Loucy (cell line): Measurements from ENCODE around the gene SFPQ.

Experiments used
- H2AFZ ChIP-seq: fragments of 200-600 bp; sonication (generic); 2 replicates; pipeline ENCODE4 v1.6.0; 2016; ENCODE audit warnings: antibody characterized with exemption, mild to moderate bottlenecking, low read length, moderate library complexity
- H3F3A ChIP-seq: fragments of 200-600 bp; 2 replicates; pipeline ENCODE4 v1.6.0; 2016; ENCODE audit warnings: antibody characterized with exemption, low read depth, mild to moderate bottlenecking
- H3K27me3 ChIP-seq: fragments of 200-600 bp; sonication (generic); 2 replicates; pipeline ENCODE4 v1.6.1; 2014; ENCODE audit warnings: low read length, mild to moderate bottlenecking; ENCODE audit not compliant: insufficient read depth, poor library complexity, severe bottlenecking
- H3K36me3 ChIP-seq: fragments of 200-600 bp; sonication (generic); 2 replicates; pipeline ENCODE4 v1.6.1; 2016; ENCODE audit warnings: low read length; ENCODE audit not compliant: insufficient read depth
- H3K4me1 ChIP-seq: fragments of 200-600 bp; sonication (generic); 2 replicates; pipeline ENCODE4 v1.5.1; 2014; ENCODE audit warnings: low read length, mild to moderate bottlenecking; ENCODE audit not compliant: insufficient read depth, poor library complexity, severe bottlenecking
- H3K4me2 ChIP-seq: fragments of 200-600 bp; sonication (generic); 2 replicates; pipeline ENCODE4 v1.6.0; 2014; ENCODE audit warnings: antibody characterized with exemption, low read length, low read depth, mild to moderate bottlenecking; ENCODE audit not compliant: poor library complexity, severe bottlenecking
- H3K4me3 ChIP-seq: fragments of 200-600 bp; sonication (generic); 2 replicates; pipeline ENCODE4 v1.5.1; 2014; ENCODE audit warnings: low read length, mild to moderate bottlenecking, mixed read lengths; ENCODE audit not compliant: poor library complexity, severe bottlenecking
- H3K79me2 ChIP-seq: fragments of 200-600 bp; sonication (generic); 2 replicates; pipeline ENCODE4 v1.6.1; 2014; ENCODE audit warnings: low read length; ENCODE audit not compliant: insufficient read depth
- H3K9ac ChIP-seq: fragments of 200-600 bp; sonication (generic); 2 replicates; pipeline ENCODE4 v1.6.0; 2014; ENCODE audit warnings: mild to moderate bottlenecking, low read depth, low read length, moderate library complexity; ENCODE audit not compliant: poor library complexity, severe bottlenecking
- H3K9me2 ChIP-seq: fragments of 200-600 bp; sonication (generic); replicated peaks from 2 replicates; pipeline ENCODE4 v1.6.1; 2016; ENCODE audit warnings: low read depth, low read length, mixed read lengths
- H3K9me3 ChIP-seq: fragments of 200-600 bp; sonication (generic); 2 replicates; pipeline ENCODE4 v1.6.1; 2014; ENCODE audit warnings: mild to moderate bottlenecking, antibody characterized with exemption, low read length, low read depth; ENCODE audit not compliant: insufficient read depth
- H4K20me1 ChIP-seq: fragments of 200-600 bp; sonication (generic); 2 replicates; pipeline ENCODE4 v1.6.0; 2014; ENCODE audit warnings: antibody characterized with exemption, low read length, mild to moderate bottlenecking; ENCODE audit not compliant: insufficient read depth, poor library complexity, severe bottlenecking
- CTCF ChIP-seq: fragments of 200-600 bp; sonication (generic); conservative IDR thresholded peaks from 2 replicates; pipeline ENCODE4 v1.5.1; 2014; ENCODE audit warnings: mild to moderate bottlenecking, antibody characterized with exemption, low read length
- EZH2phosphoT487 ChIP-seq: fragments of 200-600 bp; IDR thresholded peaks from 2 replicates; pipeline ENCODE4 v1.6.1; 2018; ENCODE audit warnings: antibody characterized with exemption, mild to moderate bottlenecking, moderate library complexity, borderline replicate concordance

SFPQ gene

GRCh38 chr1:35136780-35137179 lies 56.2 kb downstream of the SFPQ start:
- H3K9ac ChIP-seq, result no peak overlapping the region
- no peak for TF ChIP-seq EZH2phosphoT487
- TF ChIP-seq CTCF, result no peak
- H3K9me3 ChIP-seq, result no peaks in the 10 kb centered on the region
- H3K79me2 ChIP-seq, result no peaks in the 10 kb centered on the region
- H3K4me3 ChIP-seq, result no peak overlapping the region
- H3K4me2 ChIP-seq, result no peak overlapping the region
- no peaks in the 10 kb centered on the region for H3K36me3 ChIP-seq
- no peaks in the 10 kb centered on the region for H3F3A ChIP-seq
- H3K9me2 ChIP-seq, result no peaks in the 10 kb centered on the region
- H3K27me3 ChIP-seq, result no peaks in the 10 kb centered on the region
- H2AFZ ChIP-seq, result no peak overlapping the region
- no peaks in the 10 kb centered on the region for H4K20me1 ChIP-seq
- H3K4me1 ChIP-seq, result no peaks in the 10 kb centered on the region
